GM19239 (cell line): ENCODE measurements around the gene MEN1.
"Not testable (repeated sequence)": the region's sequence is repeated elsewhere in the genome, so short reads cannot be mapped to it uniquely, and the experiment has no call there.

Experiments used
- DNase-seq: peaks from one replicate; pipeline ENCODE4 v3.0.0; 2011; ENCODE audit warnings: low spot score; ENCODE audit not compliant: insufficient read length
- FAIRE-seq: peaks from 2 replicates; lab custom pipeline; 2011; peaks lifted over from hg19 to GRCh38; lab: Jason Lieb, UNC

Gene MEN1

DNA sequence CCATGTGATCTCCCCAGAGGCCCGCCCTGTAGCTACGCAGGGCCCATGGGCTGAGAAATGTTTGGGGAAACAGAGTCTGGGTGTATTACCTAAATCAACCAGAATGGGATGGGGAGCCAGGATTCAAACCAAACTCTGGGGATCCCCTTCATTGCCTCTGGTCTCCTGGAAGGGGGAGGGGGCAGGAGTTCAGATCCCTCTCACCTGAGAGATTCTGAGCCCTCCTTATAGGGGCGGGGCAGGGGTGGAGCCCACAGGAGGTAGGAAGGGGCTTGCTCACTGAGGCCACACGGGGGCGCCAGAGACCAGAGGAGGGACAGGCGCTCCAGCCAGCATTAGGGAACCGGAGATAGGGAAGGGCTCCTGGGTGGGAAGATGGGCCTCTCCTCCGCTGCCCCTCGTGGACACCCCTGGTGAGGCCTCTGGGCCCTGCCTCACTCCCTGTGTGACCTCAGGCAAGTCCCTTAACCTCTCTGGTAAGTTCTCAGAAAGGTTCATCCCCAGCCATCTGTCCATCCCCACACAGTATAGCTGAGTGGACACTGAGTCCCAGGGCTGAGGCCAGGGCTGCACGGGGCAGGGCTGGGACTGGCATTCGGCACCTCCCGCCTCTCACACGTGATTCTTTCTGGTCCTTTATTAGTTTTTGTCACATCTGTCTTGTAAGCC is 36.8 kb upstream of the MEN1 start:
- peak; percentile 90 for FAIRE-seq
- peak; percentile 92 for DNase-seq

DNA sequence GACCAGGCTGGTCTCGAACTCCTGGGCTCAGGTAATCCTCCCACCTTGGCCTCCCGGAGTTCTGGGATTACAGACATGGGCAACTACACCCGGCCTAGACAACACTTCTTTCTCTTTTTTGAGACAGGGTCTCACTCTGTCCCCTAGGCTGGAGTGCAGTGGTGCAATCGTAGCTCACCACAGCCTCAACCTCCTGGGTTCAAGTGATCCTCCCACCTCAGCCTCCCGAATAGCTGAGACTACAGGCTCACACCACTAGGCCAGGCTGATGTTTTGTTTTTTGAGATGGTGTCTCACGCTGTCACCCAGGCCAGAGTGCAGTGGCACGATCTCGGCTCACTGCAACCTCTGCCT is 35.4 kb upstream of the MEN1 start:
- FAIRE-seq, DNase-seq: not testable (repeated sequence)

DNA sequence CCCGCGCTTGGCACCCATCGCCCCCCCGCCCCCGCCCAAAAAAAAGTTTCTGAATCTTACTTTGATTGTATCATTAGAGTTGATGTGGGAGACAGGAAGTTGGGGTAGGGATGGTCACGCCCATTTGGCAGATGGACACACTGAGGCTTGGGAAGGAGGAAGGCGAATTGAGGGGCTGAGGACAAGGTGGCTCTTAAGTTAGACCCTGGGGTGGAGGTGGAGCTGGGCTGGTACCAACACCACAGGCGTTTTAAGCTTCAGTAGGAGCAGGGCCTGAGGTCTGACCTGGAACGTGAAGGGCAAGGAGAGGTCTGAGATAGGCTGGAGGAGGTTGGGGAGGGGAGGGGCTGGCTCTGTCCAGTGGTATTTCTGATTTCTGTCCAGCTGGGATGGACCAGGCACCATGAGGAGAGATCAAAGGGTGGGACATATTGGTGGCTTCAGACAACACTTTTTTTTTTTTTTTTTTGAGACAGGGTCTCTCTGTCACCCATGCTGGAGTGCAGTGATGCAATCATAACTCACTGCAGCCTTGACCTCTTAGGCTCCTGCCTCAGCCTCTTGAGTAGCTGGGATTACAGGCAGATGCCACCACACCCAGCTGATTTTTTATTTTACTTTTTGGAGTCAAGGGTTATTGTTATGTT is 34.9 kb upstream of the MEN1 start:
- DNase-seq (no peak), FAIRE-seq (peak; percentile 65)

DNA sequence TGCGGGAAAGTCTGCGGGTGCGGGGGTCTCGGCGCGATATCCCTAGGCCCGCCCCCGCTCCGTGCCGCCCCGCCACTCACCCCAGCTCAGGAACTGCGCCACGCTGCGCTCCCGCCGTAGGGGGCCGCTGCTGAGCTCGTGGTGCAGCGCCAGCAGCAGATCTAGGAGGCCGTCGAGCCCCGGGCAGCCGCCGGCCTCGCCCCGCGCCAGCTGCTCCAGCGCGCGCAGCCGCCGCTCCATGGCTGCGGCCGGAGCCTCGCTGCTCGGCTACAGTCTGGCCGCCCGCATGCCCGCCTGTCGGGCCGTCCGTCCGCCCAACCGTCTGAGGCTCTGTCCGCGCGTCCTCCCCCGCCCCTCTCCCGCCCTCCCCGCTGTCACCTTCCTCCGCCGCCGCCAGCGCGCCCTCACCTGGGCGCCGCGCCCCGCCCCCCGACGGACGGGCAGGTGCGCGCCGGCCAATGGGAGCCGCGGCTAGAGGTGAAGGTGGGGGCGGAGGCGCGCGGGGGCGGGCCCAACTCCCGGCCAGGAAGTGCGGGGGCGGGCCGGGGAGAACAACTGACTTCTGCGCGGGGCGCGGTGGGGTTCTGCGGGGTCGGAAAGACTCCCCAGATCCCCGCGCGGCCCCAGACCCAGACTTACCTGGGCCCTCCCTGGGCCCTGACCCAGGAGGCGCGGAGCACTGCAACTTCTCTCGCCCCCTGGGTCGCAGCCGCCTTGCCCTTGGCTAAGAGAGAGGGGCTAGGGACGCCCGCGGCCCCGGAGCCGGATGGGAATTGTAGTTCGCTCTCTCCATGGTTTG is 34.2 kb upstream of the MEN1 start, which contains the start of gene CDC42BPG:
Gene CDC42BPG, minus strand, starts transcription at position 324 of the 799 bp plus-strand sequence. Its CDS starts 84 bp downstream, at position 240.
- DNase-seq (peak; percentile 82), FAIRE-seq (no peak)

DNA sequence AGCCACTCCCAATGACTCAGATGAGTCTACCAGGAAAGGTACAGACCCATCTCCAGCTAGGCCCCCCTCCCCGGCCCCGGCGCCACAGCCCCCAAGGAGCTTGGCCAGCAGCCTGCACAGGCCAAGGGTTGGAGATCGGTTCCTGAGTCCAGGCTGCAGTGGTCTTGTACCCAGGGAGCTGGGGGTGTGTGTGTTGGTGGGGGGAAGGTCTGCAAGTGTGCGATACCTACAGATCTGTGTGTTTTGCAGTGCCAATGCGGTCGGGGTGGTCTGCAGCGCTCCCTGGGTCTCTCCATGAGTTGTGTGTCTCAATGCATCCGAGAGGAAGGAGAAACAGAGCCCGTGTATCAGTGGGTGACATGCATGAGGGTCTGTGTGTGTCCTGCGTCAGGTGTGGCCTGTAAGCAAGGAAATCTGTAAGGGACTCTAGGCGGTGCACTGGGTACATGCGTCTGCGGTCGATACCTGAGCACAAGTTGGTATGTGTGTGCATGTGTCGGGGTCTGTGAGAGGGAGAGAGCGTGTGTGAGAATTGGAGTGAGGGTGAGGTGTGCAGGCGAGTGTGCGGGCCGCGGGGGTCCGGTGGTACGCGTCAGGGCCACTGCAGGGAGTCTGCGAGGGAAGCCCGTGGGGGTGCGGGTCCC is 33.5 kb upstream of the MEN1 start:
- FAIRE-seq (no peak), DNase-seq (no peak)

DNA sequence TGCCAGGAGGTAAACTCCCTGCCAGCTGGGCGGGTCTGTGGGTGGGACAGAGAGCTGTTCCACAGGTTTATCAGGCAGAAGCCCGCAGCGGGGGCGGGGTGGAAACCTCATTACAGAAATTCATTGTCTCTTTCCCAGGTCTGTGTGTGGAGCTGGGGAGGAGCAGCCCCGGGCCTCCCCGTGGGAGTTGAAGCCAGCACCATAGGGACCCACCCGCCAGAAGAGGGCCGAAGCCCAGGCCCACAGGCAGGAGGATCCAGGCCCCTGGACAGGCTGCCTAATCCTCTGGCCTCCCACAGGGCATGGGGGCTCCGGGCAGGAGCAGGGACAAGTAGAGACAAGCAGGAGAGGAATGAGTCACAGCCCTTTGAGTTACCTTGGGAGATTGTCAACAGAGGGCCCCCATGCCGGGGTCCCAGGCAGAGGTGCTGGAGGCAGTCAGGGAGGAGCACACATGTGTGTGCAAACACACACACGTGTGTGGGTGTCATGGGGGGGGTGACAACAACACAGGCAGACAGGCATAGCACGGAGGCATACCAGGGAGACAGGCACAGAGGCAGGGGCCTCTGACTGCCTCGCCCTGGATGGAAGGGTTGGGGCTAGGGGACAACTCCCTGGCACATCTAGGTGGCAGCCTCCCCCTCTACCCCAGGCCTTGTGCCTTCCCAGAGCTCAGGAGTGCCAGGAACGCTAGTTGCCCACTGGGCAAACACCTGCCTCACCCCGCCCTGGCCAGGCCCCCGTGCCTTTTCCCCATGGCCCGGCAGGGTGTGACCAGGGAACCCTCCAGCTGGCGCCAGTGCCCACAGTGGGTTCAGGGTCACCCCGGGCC is 32.7 kb upstream of the MEN1 start:
- DNase-seq (no peak), FAIRE-seq (no peak)

GRCh38 chr11:64842366-64842759 is 32.0 kb upstream of the MEN1 start:
- DNase-seq, result no peak
- no peak for FAIRE-seq

GRCh38 chr11:64841592-64842365 is 31.4 kb upstream of the MEN1 start:
- DNase-seq (no peak), FAIRE-seq (no peak)

- DNase-seq (no peak), FAIRE-seq (no peak)
Observed at GRCh38 chr11:64839887-64840782, 29.8 kb upstream of the MEN1 start.

- DNase-seq (no peak), FAIRE-seq (no peak)
Observed at GRCh38 chr11:64839335-64839734, 29.0 kb upstream of the MEN1 start.

GRCh38 chr11:64838600-64839334 is 28.4 kb upstream of the MEN1 start:
- no peak for FAIRE-seq
- DNase-seq, result no peak

GRCh38 chr11:64837887-64838351 is 27.6 kb upstream of the MEN1 start:
- FAIRE-seq (no peak), DNase-seq (no peak)

DNA sequence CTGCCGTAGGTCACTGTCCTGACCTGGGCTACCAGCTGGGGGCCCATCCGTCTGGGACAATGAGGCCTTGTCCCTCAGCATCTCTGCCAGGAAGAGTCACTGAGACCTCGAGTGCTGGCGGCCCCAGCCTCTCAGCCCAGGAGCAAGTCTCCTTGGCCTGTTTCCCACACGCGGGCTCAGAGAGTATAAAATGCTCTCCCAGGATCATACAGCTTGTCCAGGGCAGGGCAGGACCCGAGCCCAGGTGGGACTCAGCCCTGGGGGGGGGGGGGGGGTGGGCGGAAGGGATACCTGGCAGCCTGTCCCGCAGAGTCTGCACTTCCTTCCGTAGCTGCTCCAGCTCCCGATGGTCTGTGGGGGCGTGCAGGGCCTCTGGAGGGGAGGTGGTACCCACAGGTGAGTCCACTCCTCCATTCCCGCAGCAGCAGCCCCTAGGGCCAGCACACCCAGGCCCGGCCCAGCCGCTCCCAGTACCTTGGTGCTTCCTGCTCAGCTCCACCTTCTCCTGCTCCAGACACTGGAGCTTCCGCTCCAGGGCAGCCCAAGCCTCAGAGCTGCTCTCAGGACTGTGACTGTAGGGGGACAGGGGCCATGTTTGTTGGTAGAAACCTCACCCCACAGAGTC is 26.2 kb upstream of the MEN1 start:
- DNase-seq (no peak), FAIRE-seq (no peak)

- no peak for DNase-seq
- FAIRE-seq, result no peak
Observed at GRCh38 chr11:64835616-64836447, 25.5 kb upstream of the MEN1 start.

DNA sequence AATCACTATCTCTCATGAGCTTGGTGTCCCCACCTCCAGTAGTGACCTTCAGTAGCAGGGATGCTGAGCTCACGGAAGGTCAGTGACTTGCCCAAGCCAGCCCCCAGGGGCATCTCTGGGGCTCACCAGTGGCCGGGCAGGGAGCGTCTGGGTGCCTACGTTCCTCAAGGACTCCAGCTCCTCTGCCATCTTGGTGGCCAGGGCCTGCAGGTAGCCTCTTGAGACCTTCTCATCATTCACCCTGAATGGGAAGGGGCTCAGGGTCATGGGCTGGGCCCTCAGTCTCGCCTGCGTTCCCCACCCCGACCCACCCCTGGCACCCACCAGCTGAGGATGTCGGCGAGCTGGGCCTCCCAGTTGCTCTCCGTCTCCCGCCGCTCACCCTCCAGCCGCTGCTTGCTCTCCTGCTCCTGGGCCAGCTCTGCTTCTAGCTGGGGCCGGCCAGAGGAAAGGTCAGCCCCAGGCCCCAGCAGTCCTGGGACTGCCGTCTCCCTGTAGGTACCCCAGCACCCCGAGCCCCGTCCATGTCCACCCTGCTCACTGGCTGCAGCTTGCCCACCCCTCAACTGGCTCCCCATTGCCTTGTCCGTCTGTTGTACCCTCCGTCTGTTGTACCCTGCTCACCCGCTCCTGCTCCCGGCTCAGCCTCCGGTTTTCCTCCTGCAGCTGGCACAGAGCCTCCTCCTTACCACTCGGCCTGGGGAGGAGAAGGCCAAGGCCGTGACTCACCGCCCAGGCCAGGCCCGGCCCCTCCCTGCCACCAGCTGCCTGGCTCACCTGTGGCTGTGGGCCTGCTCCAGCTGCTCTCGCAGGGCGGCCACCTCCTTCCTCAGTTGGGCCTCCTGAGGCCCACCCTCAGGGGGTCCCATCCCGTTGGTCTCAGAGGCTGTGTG is 24.6 kb upstream of the MEN1 start:
- no peak for DNase-seq
- no peak for FAIRE-seq
